Right atrium auricular region (tissue), 2 donors: Measurements from ENCODE around the gene SLC24A4. TPM values are rescaled to one million over a fixed set of nuclear protein-coding genes. Genes with fewer than 3 reads are reported as not detected.

Experiments used
- DNase-seq: peaks from one replicate; pipeline ENCODE4 v3.0.0-alpha.2; 2019; ENCODE audit warnings: low spot score
- H3K27ac ChIP-seq, 2 donors: fragments of 200-600 bp; sonication (generic); 1 replicate in 1 of 2; 2 replicates in 1 of 2; pipeline ENCODE4 v1.5.1; 2016 to 2019
- H3K27me3 ChIP-seq, 2 donors: fragments of 200-600 bp; sonication (generic); one replicate each; pipeline versions ENCODE4 v1.5.1 to v1.6.0; 2017 to 2019
- H3K36me3 ChIP-seq: fragments of 200-600 bp; sonication (generic); one replicate; pipeline ENCODE4 v1.5.1; 2016
- H3K4me1 ChIP-seq, 2 donors: fragments of 200-600 bp; sonication (generic); one replicate each; pipeline versions ENCODE4 v1.5.1 to v1.6.0; 2017 to 2019
- H3K4me3 ChIP-seq, 2 donors: fragments of 200-600 bp; sonication (generic); 1 replicate in 1 of 2; 2 replicates in 1 of 2; pipeline ENCODE4 v1.5.1; 2017 to 2019; ENCODE audit warnings: mild to moderate bottlenecking in 1 of 2, moderate library complexity in 1 of 2
- H3K9me3 ChIP-seq, 2 donors: fragments of 200-600 bp; sonication (generic); one replicate each; pipeline ENCODE4 v1.5.1; 2019
- CTCF ChIP-seq, 2 donors: fragments of 200-600 bp; sonication (generic); IDR thresholded peaks; one replicate each; pipeline ENCODE4 v1.5.1; 2019; ENCODE audit warnings: antibody characterized with exemption in 2 of 2
- total RNA-seq, 2 donors: library from RNA; depleted of rRNA; stranded (reverse); fragments of >200 nt; gene quantifications; one replicate each; pipeline ENCODE4 v1.1.0, GENCODE V29; 2016

SLC24A4 gene
- total RNA-seq, 2 donors from 2014 or later, result 0.04 to 0.24 TPM

DNA sequence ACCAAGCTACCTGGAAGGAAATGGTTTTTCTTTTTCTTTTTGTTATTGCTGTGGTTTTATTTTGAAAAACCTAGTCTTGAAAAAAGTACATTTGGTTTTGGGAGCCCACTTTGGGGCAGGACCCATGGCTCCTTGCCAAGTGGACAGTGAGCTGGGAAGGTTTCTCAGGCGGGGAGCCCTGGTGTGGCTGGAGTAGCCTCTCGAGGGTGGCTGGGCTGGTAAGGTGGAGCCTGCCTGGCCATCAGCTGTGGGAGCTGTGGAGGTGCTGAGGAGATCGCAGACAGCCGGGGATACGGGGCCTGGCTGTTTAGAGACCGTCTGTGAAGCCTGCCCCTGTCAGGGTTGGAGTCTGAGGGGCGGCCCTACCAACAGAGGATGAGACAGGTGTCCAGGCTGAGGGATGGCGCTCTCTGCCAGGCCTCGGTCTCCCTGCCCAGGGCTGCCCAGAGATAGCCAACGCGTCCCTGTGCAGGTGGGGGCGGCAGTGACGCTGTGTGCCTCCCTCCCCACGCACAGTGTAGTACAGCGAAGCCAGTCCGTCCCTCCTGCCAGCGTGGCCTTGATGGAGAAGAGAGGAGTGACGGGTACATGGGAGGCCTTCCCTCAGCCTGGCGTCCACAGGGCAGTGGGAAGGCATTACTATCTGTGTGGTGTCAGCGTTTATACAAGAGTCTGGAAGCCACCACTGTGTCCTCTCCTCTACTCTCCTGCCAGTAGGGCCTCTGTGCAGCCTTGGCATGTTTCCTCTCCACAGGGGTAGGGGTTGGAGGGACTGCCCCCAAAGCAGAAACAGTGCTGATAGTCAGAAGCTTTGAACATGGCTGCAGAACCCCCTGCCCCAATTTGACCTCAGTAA is 196.5 kb downstream of the SLC24A4 start:
- no peak overlapping the region for H3K27ac ChIP-seq
- no peaks in the 10 kb centered on the region for H3K27me3 ChIP-seq
- H3K4me1 ChIP-seq, result peaks cover 0 to 12% of the 10 kb centered on the region in 2 donors
- no peak for DNase-seq
- H3K36me3 ChIP-seq, result no peaks in the 10 kb centered on the region
- no peaks in the 10 kb centered on the region for H3K9me3 ChIP-seq
- TF ChIP-seq CTCF (IDR thresholded peaks at IDR 0.05), result no peak
- no peak overlapping the region for H3K4me3 ChIP-seq

DNA sequence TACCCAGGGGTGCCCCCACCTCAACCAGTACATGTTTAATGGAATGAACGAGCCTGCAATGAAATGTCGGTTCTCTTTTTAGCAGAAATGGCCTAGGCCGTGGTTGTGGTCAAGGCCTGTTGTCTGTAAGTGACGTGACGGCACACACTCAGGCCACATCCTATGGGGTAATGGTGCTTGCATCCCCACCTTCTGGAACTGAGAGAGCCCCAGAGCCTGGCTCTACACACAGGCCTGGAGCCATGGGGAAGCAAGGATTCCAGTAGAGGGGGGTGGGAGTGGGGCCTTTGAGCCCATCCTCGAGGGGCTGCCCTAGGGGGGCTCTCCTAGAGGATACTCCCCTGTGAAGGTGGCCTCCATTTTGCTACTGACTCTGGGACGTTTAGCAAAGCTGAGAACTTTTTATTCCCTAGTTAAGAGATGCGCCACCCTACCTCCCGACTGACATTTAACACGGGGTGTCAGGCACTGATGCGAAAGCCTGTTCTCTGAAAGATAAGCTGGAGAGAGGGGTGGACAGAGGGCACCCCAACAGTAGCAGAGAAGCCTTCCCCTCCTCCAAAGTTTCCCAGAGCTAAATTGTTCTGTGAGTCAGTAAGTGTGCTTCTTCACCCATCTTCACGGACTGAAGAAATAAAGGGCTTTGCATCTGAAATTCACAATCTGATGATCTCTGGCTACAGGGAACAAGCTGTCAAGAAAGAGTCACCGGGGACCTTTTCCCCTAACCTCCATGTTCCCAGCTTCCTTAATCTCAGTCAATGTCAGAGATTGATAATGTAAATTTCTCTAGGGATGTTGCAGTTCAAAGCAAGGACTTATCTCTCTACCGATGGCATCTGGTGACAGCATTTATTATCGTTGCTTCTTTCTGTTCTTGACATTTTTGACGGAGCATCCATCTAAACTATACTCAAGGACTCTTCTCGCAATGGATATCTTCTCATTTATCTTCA is 197.4 kb downstream of the SLC24A4 start:
- Histone ChIP-seq H3K4me3 (no peak overlapping the region), H3K9me3 (no peaks in the 10 kb centered on the region), H3K27ac (no peak overlapping the region), H3K4me1 (peaks cover 0 to 5% of the 10 kb centered on the region in 2 donors), H3K36me3 (no peaks in the 10 kb centered on the region), H3K27me3 (no peaks in the 10 kb centered on the region)
- DNase-seq, result no peak
- TF ChIP-seq CTCF (IDR thresholded peaks at IDR 0.05), result no peak

GRCh38 chr14:92521058-92521415 is 198.1 kb downstream of the SLC24A4 start:
- TF ChIP-seq CTCF (IDR thresholded peaks at IDR 0.05), result no peak
- H3K9me3 ChIP-seq, result no peaks in the 10 kb centered on the region
- no peak overlapping the region for H3K27ac ChIP-seq
- H3K36me3 ChIP-seq, result no peaks in the 10 kb centered on the region
- H3K27me3 ChIP-seq, result no peaks in the 10 kb centered on the region
- DNase-seq, result no peak
- H3K4me1 ChIP-seq, result peaks cover 0 to 5% of the 10 kb centered on the region in 2 donors
- no peak overlapping the region for H3K4me3 ChIP-seq

GRCh38 chr14:92523752-92524151 is 200.8 kb downstream of the SLC24A4 start:
- Histone ChIP-seq H3K27ac (no peak overlapping the region), H3K4me1 (no peaks in the 10 kb centered on the region), H3K4me3 (no peak overlapping the region), H3K9me3 (no peaks in the 10 kb centered on the region), H3K27me3 (no peaks in the 10 kb centered on the region), H3K36me3 (no peaks in the 10 kb centered on the region)
- no peak for TF ChIP-seq CTCF (IDR thresholded peaks at IDR 0.05)
- no peak for DNase-seq

GRCh38 chr14:92524602-92525185 is 201.7 kb downstream of the SLC24A4 start:
- H3K27me3 ChIP-seq, result no peaks in the 10 kb centered on the region
- H3K9me3 ChIP-seq, result no peaks in the 10 kb centered on the region
- no peak overlapping the region for H3K27ac ChIP-seq
- TF ChIP-seq CTCF (IDR thresholded peaks at IDR 0.05), result no peak
- H3K4me1 ChIP-seq, result no peaks in the 10 kb centered on the region
- H3K36me3 ChIP-seq, result no peaks in the 10 kb centered on the region
- no peak overlapping the region for H3K4me3 ChIP-seq
- DNase-seq, result no peak
